CD4-positive, alpha-beta T cell treated with Interleukin-12 subunit alpha and Interleukin-12 subunit beta, for 1 hour (primary cell): ENCODE results near the gene SERPINE2.

Experiments used
- DNase-seq: peaks from one replicate; pipeline ENCODE4 v3.0.0-alpha.2; 2020

The SERPINE2 gene

GRCh38 chr2:223937535-223937934 is 101.6 kb downstream of the SERPINE2 start:
- DNase-seq = no peak

GRCh38 chr2:223936862-223937326 is 102.2 kb downstream of the SERPINE2 start:
- no peak for DNase-seq

GRCh38 chr2:223935459-223936125 is 103.5 kb downstream of the SERPINE2 start:
- no peak for DNase-seq

- DNase-seq = no peak
Observed at GRCh38 chr2:223934870-223935269, 104.2 kb downstream of the SERPINE2 start.

- no peak for DNase-seq
Observed at GRCh38 chr2:223932816-223933800, 106.0 kb downstream of the SERPINE2 start.

GRCh38 chr2:223930103-223930976 is 108.7 kb downstream of the SERPINE2 start:
- no peak for DNase-seq

GRCh38 chr2:223929571-223930102 is 109.4 kb downstream of the SERPINE2 start:
- DNase-seq = peak; percentile 41

- no peak for DNase-seq
Observed at GRCh38 chr2:223928113-223929006, 110.7 kb downstream of the SERPINE2 start.

- no peak for DNase-seq
Observed at GRCh38 chr2:223925106-223925505, 114.0 kb downstream of the SERPINE2 start.
